ENCODE data around the gene HPSE2.

GRCh38 chr10:98666276-98666675 lies 569.4 kb downstream of the HPSE2 start:
- TF ChIP-seq POLR2AphosphoS5 (IDR thresholded peaks at IDR 0.05) (no peak), CTCF (IDR thresholded peaks at IDR 0.05) (no peak)
